NCI-H510A treated with DMSO at 0.1 percent for 48 hours (cell line): ENCODE measurements around the gene SNAPC4.

Source experiments
- DNase-seq: peaks from one replicate; lab custom pipeline; 2025; lab: John Stamatoyannopoulos, UW

SNAPC4 gene

DNA sequence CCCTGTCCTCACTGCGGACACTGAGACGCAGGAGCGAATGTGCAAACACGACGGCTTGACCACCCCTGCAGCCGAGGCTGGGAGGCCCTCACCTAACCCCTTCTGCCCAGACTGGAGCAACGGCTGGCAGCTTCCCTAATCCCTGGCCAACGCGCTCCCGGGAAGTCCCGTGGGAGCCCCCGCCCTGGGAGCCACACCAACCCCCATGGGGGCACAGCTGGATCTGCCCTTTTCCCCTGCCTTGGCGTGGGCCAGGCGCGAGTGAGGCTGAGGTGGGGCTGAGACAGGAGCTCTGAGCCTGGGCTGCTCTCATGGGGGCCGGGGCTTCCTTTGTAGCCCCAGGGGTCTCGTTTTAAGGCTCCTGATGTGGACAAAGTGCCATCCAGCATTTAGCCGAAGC, 31.8 kb downstream of the SNAPC4 start:
- DNase-seq, result no peak

DNA sequence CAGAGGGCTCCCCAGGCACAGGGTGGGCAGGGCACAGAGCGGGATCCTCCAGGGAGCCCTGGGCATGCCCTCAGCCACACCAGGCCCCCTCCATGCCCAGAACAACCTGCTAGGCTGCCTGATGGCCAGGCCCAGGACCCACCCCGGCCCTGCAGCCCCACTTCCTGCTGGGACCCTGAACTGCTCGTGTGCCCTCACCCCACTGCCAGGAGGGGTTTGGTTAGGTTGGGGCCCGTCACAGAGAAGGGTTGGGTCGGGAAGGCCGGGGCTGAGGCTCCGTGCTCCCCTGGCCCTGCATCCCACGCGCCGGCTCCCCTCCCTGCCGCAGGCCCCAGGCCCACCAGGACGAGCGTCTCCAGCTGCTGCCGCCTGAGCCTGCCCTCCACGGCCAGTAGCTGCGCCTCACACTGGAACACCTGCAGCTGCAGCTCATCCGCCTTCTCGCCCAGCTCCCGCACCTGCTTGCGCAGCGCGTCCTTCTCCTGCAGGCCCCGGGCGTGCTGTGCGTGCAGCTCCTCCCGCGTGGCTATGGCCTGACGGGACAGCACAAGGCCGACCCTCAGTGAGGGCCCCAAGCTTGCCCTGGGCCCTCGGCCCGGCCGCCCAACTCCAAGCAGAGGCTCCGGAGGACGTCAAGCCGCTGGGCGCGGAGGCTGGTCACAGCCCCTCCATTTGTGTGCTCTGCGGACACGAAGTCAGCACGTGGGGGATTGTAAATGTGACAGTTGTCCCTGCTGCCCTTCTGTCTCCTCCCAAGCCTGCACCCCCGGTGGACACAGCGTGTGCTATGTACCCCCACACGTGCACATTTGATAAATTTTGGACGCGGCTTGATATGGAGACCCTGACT, 32.4 kb downstream of the SNAPC4 start:
- no peak for DNase-seq

DNA sequence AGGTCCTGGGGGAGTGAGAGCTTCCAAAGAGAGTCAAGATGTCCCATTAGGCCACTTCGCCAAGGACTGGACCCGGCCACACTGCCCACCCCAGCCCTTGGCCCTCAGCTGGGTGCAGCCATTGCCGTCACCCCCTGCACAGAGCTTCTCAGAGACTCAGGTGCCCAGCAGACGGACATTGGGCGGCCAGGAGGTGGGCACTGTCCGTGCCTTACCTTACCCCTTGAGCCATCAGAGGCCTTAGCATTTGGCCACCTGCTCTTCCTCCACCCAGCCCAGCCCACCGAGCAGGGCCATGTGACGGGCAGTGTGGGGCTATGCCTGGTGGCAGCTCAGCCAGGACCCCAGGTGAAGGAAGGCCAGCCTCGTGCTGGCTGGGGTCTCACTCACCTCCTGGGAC, 33.1 kb downstream of the SNAPC4 start:
- DNase-seq, result no peak

DNA sequence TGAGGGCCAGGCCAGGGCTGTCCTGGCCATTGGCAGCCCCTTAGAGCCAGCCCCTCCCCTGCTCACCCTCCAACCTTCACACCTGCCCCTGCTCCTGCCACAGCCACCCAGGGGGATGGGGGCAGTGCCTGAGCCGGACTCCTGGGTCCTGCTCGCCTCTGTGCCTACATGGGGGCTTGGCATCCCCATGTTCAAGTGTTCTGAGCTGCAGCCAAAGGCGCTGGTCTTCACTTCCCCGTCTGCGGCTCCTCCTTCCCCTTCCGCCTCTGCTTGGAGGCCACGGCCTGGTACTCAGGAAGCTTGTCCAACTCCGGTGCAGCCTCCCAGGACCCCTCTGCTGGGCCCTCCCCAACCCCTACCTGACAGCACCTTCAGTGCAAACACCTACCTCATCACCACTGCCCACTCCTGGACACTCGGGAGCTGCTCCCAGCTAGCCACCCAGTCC, 34.2 kb downstream of the SNAPC4 start:
- DNase-seq, result no peak

DNA sequence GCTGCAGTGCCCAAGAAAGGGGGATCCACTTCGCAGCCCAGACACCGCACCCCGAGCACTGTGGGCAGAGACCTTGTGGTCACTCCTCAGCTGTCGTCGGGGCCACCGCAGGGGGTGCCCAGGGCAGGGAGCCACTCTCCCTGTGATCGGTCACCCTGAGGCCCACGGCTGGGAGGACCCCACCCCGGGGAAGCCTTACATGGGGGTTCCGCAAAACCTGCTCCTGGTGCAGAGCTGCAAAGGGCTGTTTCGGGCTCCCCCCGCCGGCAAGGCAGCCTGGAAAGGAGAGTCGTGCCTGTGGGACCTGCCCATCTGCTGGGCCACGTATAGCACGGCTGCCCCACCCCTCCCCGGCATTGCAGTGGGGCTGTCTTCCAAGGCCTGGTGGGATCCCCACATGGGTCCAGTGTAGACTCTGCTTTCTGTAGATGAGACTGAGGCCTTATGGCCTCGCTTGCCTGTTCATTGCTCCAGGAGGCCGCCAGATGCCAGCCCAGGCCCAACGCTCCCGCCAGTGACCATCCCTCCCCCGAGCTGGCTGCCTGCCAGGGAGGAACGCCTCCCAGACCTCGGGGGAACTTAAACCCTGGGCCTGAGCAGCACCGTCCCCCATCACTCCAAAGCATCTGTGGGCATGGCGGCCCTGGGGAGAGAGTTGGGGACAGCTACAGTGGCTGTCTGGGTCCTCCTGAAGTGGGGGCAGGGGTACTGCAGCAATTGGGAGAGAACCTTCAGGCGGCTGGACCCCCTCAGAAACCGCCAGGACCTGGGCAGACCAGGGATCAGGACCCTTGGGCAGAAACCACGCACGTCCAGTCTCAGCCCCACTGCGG, 34.8 kb downstream of the SNAPC4 start:
- no peak for DNase-seq

DNA sequence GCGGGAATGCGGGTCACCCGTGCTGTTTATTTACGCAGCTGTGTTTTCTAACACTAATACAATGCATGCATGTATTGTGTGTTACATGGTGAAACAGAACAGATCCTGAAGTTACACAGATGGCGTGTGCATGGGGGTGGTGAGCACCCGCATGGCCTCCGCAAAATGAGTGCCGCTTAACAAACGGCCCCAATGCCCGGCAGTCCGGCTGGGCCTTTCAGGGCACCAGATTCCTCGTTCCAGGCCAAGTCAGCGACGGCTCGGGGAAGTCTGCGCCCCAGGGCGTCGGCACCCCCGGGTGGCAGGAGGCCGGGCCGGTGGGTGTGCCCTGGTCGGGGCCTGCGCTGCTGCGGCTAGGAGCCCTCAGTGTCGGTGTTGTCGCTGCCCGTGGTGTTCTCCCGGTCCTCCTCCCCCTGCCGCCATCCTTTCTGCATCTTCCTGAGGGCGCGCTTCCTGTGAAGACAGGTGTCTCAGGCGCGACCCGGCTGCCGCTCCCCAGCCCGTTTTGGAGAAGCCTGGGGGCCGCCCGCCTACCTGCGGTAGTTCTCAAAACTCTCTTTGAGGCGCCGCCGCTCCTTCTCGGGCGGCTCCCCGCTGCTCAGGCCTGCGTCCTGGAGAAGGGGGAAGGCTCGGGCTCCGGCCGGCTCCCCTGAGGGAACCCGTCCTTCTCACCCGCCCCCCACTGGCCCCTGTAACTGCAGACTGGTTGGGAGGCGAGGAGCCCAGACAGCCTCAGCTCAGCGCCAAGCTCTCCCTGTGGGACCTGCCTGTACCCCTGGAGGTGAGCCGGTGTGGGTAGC, 35.8 kb downstream of the SNAPC4 start:
- DNase-seq, result no peak

DNA sequence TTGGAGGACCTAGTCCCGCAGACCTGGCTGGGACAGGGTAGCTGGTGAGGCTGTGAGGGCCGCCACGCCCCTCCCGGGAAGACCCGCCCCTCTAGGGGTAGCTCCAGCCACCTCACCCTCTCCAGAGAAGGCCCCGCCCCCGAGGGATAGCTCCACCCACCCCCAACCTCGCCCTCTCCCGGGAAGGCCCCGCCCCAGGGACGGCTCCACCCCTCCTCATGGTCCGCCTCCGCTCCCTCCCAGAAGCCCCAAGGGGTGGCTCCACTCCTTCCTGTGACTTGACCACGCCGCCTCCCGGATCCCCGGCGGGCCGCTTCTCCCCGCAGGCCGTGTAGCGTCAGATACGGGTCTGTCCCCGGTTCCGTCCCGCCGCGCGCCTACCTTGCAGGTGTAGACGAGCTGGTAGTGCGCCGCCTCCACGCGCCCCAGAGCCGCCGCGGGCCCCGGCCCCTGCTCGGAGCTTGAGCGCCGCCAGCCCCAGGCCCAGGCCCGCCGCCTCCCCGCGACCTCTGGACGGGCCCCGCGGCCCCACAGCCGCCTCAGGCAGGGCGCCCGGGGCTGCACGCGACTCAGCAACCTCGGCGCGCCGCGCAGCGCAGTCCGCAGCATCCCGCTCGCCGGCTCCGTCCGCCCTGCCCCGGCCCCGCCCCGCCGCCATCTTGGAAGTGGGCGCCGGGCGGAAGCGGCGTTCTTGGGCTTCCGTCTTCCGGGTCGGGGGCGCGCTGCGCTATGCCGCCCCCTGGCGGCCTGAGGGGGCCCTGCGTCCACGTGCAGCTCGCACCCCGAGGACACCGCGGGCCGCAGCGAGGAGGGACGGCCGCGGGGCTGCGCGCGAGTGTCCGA, 36.6 kb downstream of the SNAPC4 start, which contains the start of gene DNLZ:
Gene DNLZ (minus strand): TSS at position 639 of the 843 bp plus-strand sequence. CDS start 30 bp downstream, at position 609.
- peak; percentile 69 for DNase-seq

DNA sequence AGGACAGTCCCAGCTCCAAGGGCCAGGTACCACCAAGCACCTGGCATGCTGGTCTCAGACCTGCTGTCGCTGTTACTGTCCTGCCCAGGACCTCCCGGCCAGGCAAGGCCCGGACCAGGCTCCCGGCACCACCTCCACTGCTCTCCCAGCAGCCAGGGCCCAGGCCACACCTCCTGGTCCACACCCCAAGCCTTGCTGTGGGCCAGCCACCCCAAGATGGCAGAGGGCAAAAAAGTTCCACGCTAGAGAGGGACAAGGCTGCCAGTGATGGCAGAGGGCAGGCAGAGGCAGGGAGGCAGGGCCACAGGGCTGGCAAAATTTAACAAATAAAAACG, 37.6 kb downstream of the SNAPC4 start:
- no peak for DNase-seq

DNA sequence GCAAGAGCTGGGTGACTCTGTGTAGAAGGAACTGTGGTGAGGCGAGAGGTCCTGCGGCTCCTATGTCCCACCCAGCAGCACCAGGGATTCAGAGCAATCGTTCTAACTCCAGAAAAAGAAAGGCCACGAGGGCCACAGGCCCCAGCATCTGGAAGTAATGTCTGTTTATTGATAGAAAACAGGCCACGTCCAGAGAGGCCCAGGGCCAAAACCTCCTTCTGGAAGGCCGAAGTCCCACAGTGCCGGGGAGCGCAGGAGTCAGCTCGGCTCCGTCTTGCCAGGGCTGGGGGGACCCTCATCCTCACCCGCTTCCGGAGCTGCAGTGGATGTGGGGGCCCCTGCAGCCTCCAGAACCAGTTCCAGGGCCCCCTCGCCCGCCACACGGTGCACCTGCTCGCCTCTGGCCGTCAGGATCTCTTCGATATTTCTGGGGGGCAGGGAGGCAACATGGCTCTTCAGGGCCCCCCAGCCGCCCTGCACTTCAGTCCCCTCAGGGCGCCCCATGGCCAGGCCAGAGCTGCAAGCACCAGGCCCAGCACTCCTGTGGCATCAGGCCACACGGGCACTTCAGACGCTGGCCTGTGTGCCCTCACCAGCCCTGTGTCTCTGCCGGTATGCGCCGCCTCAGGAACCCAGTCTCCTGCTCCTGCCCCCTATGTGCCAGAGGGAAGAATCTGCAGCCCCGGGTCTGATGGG, 38.1 kb downstream of the SNAPC4 start:
- no peak for DNase-seq

DNA sequence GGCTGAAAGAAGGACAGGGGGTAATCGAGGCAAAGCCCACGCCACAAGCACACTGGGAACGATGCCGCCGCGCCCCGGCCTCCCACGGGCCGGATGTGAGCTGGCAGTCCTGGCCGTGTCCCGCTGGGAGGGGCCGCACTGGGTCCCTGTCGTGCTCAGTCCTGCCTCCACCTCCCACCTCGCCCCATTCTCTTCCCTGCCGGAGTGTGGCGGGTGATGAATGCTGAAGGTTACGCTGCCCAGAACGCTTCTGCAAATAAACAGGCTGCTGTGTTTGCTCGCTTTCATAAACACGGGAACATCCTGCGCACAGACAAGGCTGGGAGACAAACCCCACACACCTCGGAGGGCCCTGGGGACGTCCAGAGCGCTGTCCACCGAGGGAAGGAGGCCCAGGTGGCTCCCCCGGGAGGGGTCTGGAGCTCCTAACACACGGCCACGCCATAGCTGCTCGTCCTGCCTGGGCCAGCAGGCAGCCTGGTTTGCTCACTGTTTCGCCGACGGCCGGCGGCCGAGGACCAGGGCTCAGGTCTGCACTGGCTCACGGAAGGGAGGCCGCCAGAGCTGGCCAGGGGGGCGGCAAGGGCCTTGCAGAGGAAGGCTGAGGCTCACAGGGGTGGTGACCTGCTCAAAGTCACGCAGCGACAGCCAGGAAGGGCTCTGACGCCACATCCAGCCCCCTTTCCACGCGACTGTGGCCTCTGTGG, 38.8 kb downstream of the SNAPC4 start:
- DNase-seq, result no peak

DNA sequence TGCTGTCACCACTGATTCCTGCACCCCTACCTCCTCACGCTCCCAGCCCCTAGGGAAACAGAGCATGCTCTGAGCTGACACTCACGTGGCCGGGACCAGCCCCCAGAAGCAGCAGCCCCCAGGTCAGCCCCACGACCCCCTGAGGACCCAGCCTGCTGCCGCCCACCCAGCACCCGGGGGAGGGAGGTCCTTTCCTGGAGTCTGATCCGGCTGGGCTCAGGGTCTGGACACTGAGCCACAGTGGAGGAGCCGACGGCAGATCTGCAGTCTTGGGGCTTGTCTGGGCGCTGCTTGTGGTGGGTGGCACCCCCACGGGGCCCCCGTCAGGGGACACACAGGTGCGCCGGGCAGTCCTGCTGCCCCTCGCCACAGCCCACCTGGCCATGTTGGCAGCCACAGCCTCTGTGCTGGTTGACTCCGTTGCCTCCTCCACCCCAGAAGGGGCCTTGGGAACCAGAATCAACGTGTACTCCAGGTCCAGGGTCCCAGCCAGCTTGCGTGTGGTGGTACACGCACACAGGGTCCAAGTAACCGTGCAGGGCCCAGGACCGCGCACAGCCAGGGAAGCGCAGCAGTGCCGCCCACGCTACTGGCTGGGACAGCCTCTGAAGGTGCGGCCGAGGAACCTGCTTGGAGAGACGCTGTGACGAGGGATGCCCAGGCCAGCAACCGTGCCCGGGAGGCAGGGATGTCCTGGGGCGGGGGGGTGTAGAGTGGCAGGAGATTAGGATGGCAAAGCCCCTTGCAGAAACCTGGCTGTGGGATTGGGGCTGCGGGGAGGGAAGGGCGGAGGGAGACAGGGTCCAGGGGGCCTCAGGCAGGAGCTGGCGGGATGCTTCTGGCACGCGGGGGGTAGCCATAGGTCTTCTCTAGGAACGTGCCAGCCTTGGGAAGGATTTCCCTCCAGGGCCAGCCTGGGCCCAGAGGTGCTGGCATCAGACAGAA, 39.9 kb downstream of the SNAPC4 start:
- DNase-seq, result no peak

DNA sequence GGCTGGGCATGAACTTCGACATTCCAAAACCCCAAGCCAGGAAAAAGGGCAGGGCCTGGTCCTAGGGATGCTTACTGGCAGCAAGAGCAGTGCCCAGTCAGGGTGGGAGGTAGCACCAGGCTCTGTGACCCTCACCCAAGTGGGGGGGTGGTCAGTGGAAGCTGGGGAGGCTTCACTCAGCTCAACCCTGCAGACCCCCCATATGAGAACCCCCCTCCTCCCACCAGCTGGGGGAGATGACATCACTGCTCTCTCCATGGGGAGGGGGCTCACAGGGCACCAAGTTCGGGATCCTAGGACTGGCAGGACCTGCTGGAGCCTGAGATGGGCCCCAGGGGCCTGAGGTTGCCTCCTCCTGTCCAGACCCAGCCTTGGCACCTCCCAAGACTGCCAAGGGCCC, 41.1 kb downstream of the SNAPC4 start:
- DNase-seq, result no peak

DNA sequence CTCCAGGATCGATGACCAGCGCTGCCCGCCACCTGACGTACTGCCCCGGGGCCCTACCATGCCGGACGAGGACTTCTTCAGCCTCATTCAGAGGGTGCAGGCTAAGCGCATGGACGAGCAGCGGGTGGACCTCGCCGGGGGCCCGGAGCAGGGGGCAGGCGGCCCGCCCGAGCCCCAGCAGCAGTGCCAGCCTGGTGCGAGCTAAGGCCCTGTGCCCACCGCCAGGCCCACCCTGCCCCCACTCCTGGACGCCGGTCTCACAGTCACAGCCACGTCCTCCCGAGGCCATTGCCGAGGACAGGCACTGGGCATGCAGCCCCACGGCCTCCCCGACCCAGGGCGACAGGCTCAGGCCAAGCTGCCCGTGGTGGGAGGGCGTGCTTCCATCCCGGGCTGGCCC, 42.0 kb downstream of the SNAPC4 start:
- no peak for DNase-seq

DNA sequence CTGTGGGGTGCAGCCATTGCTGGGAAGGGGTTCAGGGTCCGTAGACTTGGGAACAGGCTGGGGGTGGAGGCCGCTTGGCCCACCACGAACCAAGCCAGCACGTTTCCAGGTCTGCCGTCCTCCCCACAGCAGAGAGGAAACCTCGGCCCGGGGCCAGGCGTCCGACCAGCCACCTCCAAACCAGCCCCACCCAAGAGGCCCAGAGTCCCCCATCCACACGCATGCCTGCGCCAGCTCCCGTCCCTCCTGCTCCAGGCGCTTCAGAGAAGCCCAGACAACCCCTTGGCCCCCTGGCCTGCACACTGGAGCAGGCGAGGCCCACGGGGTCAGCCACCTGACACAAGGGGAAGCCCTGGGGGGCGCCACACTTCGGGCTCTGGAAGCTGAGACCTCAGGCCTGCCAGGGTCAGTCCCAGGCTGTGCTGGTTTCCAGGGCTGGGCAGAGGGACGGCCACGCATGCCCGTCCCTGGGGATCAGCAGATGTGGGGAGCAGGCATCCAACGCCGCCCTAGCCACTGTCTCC, 42.7 kb downstream of the SNAPC4 start:
- no peak for DNase-seq

DNA sequence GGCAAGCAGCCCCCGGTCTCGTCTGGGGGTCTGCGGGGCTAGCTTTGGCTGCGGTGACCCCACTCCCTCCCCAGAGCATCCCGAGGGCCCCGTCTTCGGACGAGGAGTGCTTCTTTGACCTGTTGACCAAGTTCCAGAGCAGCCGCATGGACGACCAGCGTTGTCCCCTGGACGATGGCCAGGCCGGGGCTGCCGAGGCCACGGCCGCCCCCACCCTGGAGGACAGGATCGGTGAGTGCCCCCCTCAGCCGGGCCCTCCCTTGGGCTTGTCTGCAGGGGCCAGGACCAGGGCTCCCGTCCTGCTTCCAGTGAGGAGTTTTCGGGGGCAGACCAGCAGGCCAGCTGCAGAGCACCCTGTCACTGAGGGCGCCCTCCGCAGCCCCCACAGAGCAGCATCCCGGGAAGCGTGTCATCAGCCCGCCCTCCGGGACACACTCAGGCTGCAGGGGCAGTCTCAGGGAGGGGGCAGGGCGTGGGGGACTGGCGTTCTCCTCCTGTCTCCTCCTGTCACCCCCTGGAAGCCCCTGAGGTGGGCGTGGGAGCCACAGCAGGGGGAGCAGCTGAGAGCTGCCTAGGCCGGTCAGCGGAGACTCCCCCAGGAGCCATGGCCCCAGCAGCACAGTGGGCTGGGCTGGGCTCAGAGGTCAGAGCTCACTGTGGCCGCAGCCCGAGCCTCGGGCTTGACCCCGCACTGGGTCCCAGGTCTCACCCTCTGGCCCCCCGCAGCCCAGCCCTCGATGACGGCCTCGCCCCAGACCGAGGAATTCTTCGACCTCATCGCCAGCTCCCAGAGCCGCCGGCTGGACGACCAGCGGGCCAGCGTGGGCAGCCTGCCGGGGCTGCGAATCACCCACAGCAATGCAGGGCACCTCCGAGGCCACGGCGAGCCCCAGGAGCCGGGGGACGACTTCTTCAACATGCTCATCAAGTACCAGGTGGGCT, 44.1 kb downstream of the SNAPC4 start:
- no peak for DNase-seq

DNA sequence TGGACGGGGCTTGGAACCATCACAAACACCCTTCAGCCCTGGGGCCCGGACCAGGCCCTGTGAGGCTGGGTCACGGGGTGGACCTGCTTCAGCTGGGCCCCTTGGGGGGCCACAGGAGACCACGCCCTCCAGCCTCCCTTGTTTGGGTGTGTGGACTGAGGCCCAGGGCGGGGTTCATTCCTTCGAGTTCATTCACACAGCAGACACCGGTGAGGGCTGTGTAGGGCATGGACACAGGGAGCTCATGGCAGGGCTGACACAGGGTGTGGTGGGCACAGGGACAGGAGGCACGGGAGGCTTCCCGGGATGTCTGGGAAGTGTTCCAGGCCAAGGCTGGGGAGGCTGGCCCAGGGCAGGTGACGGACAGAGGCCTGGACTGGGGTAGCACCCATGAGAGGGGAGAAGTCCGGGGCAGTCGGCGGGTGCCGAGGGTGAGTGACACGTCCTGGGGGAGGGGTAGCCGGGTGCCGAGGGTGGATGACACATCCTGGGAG, 45.3 kb downstream of the SNAPC4 start:
- no peak for DNase-seq

DNA sequence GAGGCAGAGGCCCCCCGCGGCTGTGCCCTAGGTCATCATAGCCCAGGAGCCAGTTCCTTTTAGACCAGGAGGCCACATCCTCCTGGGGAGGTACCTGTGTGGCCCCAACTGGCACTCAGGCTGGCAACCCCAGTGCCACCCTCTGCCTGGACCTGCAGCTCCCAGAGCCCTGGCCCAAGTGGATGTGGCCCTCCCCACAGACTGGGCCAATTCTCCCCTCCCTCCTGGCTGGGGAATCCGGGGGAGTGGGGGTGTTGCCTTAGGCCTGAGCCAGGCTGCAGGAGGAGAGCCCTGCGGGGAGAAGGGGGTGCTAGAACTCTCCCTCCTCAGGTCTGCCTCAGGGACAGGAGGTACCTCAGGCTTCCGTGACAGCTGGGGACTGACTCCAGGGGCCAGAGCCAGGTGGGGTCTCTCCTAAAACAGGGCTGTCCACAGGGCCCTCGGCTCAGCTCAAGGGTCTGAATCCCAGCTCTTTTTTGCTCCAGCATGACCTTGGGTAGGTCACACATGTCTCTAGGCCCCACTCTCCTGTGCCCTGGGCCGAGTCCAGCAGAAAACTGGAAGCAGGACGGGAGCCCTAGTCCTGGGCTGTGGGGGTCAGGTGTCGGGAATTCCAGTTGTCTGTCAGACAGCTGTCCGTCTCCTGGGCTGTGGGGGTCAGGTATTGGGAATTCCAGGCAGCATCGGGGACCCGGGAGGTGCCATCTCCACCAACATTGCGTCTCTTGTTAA, 46.0 kb downstream of the SNAPC4 start:
- no peak for DNase-seq
